GM23248 (cell line): ENCODE data around the gene NOL9.

Experiments
- EZH2 ChIP-seq: fragments of 200-600 bp; sonication (generic); IDR thresholded peaks from 2 replicates; pipeline ENCODE4 v1.6.1; 2018; ENCODE audit warnings: antibody characterized with exemption, mild to moderate bottlenecking; ENCODE audit not compliant: insufficient read depth, poor library complexity, severe bottlenecking
- EZH2phosphoT487 ChIP-seq: fragments of 200-600 bp; sonication (generic); IDR thresholded peaks from 2 replicates; pipeline ENCODE4 v1.6.1; 2018; ENCODE audit warnings: antibody characterized with exemption, moderate library complexity, mild to moderate bottlenecking, low read depth; ENCODE audit not compliant: insufficient read depth

DNA sequence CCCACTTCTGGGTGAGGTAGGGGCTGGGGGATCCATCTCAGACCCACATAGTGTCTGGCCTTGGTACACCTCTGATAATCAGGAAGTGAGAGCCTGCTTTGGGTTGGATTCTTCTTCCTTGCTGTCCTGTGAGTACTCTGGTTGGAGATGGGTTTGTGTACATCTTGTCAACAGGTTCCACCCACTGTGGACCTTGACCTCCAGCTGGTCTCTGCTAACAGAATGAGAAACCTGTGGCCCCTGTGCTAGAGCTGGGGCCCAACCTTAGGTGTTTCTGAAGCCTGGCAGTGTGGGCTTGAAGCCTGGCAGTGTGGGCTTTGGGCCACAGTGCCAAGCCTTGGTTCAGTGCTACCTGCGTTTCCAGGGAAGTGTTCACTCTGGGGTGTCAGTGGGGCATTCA, 28.1 kb upstream of the NOL9 start:
- TF ChIP-seq EZH2 (no peak), EZH2phosphoT487 (no peak)
